Esophagus (tissue), 2 donors: ENCODE measurements around the gene SCAPER. TPM values are rescaled to one million over a fixed set of nuclear protein-coding genes. Genes with fewer than 3 reads are reported as not detected.

Experiments used
- H3K27ac ChIP-seq, 2 donors: one replicate each; pipeline ENCODE4 v1.5.1; 2013; ENCODE audit warnings: low read depth in 2 of 2, mild to moderate bottlenecking in 2 of 2, inconsistent platforms in 1 of 2, low read length in 1 of 2, moderate library complexity in 1 of 2
- H3K27me3 ChIP-seq, 2 donors: one replicate each; pipeline ENCODE4 v1.6.1; 2013; ENCODE audit warnings: low read length in 2 of 2, control low read depth in 1 of 2, mild to moderate bottlenecking in 1 of 2; ENCODE audit not compliant: insufficient read depth in 2 of 2, control insufficient read depth in 1 of 2
- H3K36me3 ChIP-seq, 2 donors: one replicate each; pipeline ENCODE4 v1.6.1; 2013; ENCODE audit warnings: low read length in 1 of 2; ENCODE audit not compliant: control insufficient read depth in 2 of 2, insufficient read depth in 2 of 2
- H3K4me1 ChIP-seq, 2 donors: one replicate each; pipeline ENCODE4 v1.6.1; 2013; ENCODE audit warnings: low read length in 1 of 2; ENCODE audit not compliant: control insufficient read depth in 2 of 2, insufficient read depth in 2 of 2
- H3K4me3 ChIP-seq, 2 donors: one replicate each; pipeline ENCODE4 v1.5.1; 2013; ENCODE audit warnings: low read length in 2 of 2, mild to moderate bottlenecking in 2 of 2, low read depth in 1 of 2, moderate library complexity in 1 of 2
- H3K9me3 ChIP-seq, 2 donors: one replicate each; pipeline ENCODE4 v1.6.1; 2013; ENCODE audit warnings: mild to moderate bottlenecking in 2 of 2, low read depth in 1 of 2, low read length in 1 of 2, moderate library complexity in 1 of 2; ENCODE audit not compliant: control insufficient read depth in 2 of 2, insufficient read depth in 1 of 2
- WGBS, 2 donors: extraction: QIAGEN DNeasy Blood & Tissue Kit; methylation state at CpG; one replicate each; pipeline ENCODE4 v1.1.7; 2013; 5-methylcytosine and 5-hydroxymethylcytosine counted together
- polyA plus RNA-seq, 2 donors: library from polyadenylated mRNA; stranded (reverse); fragments of 200-250 nt; gene quantifications; one replicate each; pipeline ENCODE4 v1.2.3, GENCODE V29; 2013
- donor health status: healthy with polysubstance abuse.
- donor health status: Bipolar disorder and iron deficiency.

The SCAPER gene
- polyA plus RNA-seq, 2 donors, result 4.3 to 6.1 TPM

- H3K4me3 ChIP-seq, result no peak overlapping the region
- H3K27ac ChIP-seq, result no peak overlapping the region
Observed at GRCh38 chr15:76376816-76377215, 528.3 kb downstream of the SCAPER start.

GRCh38 chr15:76376029-76376428, 529.1 kb downstream of the SCAPER start:
- WGBS, 2 donors, result 94 to 96% methylated on average over 3 of the region's 3 CpGs
- no peak overlapping the region for H3K4me3 ChIP-seq
- H3K27ac ChIP-seq, result no peak overlapping the region

More at GRCh38 chr15:76376816-76377215, 528.3 kb downstream of the SCAPER start:
- 80 to 83% methylated on average over 8 of the region's 8 CpGs for WGBS, 2 donors
- Histone ChIP-seq H3K36me3 (no peaks in the 10 kb centered on the region), H3K27me3 (no peaks in the 10 kb centered on the region), H3K9me3 (no peaks in the 10 kb centered on the region), H3K4me1 (no peaks in the 10 kb centered on the region)

DNA sequence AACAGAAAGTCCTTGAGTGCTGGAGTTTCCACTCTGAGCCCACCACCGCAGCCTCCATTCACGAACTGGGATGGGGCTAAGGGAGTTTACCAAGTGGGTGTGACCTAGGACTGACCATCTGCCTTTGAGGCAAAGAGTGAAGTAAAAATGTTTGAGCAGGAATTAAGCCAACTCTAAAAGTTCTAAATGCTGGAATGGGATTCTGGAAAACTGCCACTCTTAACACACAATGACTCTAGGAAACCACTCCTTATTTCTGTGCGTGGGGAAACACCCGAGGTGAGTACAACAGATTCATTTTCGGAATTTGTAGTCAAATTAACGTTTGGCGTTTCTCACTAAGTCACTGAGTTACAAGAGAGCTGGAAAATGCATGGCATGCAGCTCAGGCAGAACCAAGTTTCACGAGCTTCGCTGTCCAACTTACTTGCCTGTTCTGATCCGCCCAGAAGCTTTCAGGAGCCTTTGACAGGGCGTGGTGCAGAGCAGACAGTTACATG, 537.0 kb downstream of the SCAPER start:
- Histone ChIP-seq H3K4me1 (peaks cover 4% of the 10 kb centered on the region in 2 donors), H3K9me3 (no peaks in the 10 kb centered on the region), H3K36me3 (no peaks in the 10 kb centered on the region), H3K27me3 (no peaks in the 10 kb centered on the region), H3K27ac (no peak overlapping the region), H3K4me3 (no peak overlapping the region)
- WGBS, 2 donors, result 28 to 44% methylated on average over 11 of the region's 11 CpGs

More at GRCh38 chr15:76376029-76376428, 529.1 kb downstream of the SCAPER start:
- H3K4me1 ChIP-seq, result no peaks in the 10 kb centered on the region
- no peaks in the 10 kb centered on the region for H3K27me3 ChIP-seq
- H3K36me3 ChIP-seq, result no peaks in the 10 kb centered on the region
- H3K9me3 ChIP-seq, result no peaks in the 10 kb centered on the region

GRCh38 chr15:76366714-76367113, 538.4 kb downstream of the SCAPER start:
- Histone ChIP-seq H3K27me3 (no peaks in the 10 kb centered on the region), H3K4me1 (peaks cover 4% of the 10 kb centered on the region in 2 donors), H3K36me3 (no peaks in the 10 kb centered on the region), H3K4me3 (no peak overlapping the region), H3K27ac (no peak overlapping the region), H3K9me3 (no peaks in the 10 kb centered on the region)
- 91 to 92% methylated on average over 1 of the region's 1 CpG for WGBS, 2 donors

- Histone ChIP-seq H3K9me3 (no peaks in the 10 kb centered on the region), H3K27me3 (no peaks in the 10 kb centered on the region), H3K27ac (no peak overlapping the region), H3K36me3 (peaks cover 0 to 3% of the 10 kb centered on the region in 2 donors), H3K4me1 (peaks cover 2% of the 10 kb centered on the region in 2 donors), H3K4me3 (no peak overlapping the region)
- WGBS, 2 donors, result 70 to 71% methylated on average over 2 of the region's 2 CpGs
Observed at GRCh38 chr15:76363251-76363650, 541.9 kb downstream of the SCAPER start.

GRCh38 chr15:76360416-76360815, 544.7 kb downstream of the SCAPER start:
- no peaks in the 10 kb centered on the region for H3K27me3 ChIP-seq
- peaks cover 0 to 6% of the 10 kb centered on the region in 2 donors for H3K36me3 ChIP-seq
- H3K4me1 ChIP-seq, result no peaks in the 10 kb centered on the region
- 78 to 84% methylated on average over 3 of the region's 3 CpGs for WGBS, 2 donors
- no peak overlapping the region for H3K27ac ChIP-seq
- no peak overlapping the region for H3K4me3 ChIP-seq
- H3K9me3 ChIP-seq, result no peaks in the 10 kb centered on the region

DNA sequence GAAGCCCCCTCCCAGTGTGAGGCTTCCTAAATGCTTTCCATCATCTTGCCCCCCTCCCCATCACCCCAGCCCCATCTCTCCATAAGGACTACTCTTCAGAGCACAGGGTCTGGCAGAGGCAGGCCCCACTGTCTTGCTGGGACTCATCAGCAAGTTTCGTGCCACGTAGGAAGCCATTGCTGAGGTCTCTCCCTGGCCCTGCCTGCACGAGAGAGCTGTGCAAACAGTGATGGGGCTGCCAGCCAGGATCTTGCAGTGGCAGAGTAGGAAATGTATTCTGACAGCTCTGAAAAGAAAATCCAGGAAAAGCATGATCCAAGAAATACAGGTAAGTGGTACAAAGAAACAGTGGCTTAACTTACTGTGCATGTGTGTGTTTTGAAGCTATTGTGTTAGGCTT, 546.0 kb downstream of the SCAPER start:
- Histone ChIP-seq H3K9me3 (no peaks in the 10 kb centered on the region), H3K27ac (no peak overlapping the region), H3K4me1 (no peaks in the 10 kb centered on the region), H3K4me3 (no peak overlapping the region), H3K36me3 (peaks cover 0 to 6% of the 10 kb centered on the region in 2 donors), H3K27me3 (no peaks in the 10 kb centered on the region)
- WGBS, 2 donors, result 49 to 57% methylated on average over 3 of the region's 3 CpGs

GRCh38 chr15:76358453-76358852, 546.7 kb downstream of the SCAPER start:
- Histone ChIP-seq H3K4me3 (no peak overlapping the region), H3K36me3 (peaks cover 0 to 6% of the 10 kb centered on the region in 2 donors), H3K4me1 (no peaks in the 10 kb centered on the region), H3K27me3 (no peaks in the 10 kb centered on the region), H3K27ac (no peak overlapping the region), H3K9me3 (no peaks in the 10 kb centered on the region)
- WGBS, 2 donors, result 96 to 100% methylated on average over 3 of the region's 3 CpGs

DNA sequence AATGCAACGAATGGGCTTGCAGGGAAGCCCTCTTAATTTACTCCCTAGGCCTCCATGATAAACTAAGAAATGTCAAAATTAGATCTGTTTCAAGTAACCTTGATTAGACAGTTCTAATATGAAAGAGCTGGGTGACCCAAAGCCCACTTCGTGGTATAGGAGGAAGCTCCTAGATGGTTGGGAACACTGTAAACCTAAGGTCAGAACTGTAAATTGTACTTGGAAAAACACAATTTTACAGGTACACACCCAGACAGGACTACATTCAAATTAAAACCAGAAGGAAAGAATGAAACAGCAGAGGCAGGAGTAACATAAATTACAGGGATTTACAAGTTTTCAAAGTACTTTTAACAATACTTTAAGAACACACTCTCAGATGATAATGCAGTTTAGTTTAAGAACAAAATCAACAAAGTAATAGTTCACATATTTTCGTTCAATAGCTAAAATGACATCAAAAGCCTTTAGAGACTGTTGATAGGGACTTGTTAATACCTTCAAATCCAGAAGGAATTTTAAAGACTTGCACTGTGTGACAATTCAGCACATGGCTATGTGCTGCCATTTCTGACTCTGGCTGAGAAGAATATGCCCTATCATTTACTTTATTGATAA, 550.2 kb downstream of the SCAPER start:
- WGBS, 2 donors, result 87 to 88% methylated on average over 3 of the region's 3 CpGs
- H3K27me3 ChIP-seq, result no peaks in the 10 kb centered on the region
- no peaks in the 10 kb centered on the region for H3K9me3 ChIP-seq
- no peak overlapping the region for H3K4me3 ChIP-seq
- peaks cover 0 to 6% of the 10 kb centered on the region in 2 donors for H3K36me3 ChIP-seq
- H3K27ac ChIP-seq, result no peak overlapping the region
- no peaks in the 10 kb centered on the region for H3K4me1 ChIP-seq

GRCh38 chr15:76353903-76354302, 551.2 kb downstream of the SCAPER start:
- Histone ChIP-seq H3K4me1 (no peaks in the 10 kb centered on the region), H3K27ac (no peak overlapping the region), H3K36me3 (peaks cover 0 to 3% of the 10 kb centered on the region in 2 donors), H3K27me3 (no peaks in the 10 kb centered on the region), H3K9me3 (no peaks in the 10 kb centered on the region), H3K4me3 (no peak overlapping the region)
- 94% methylated on average over 10 of the region's 10 CpGs for WGBS, 2 donors
